Breast epithelium (tissue), 4 donors: ENCODE results near the gene CRELD2. TPM values are rescaled to one million over a fixed set of nuclear protein-coding genes. Genes with fewer than 3 reads are reported as not detected.

ENCODE experiments used
- DNase-seq, 2 donors: peaks; one replicate each; pipeline ENCODE4 v3.0.0-alpha.2; 2019; ENCODE audit warnings: low spot score in 2 of 2
- H3K27ac ChIP-seq, 2 donors: fragments of 200-600 bp; sonication (generic) in 1 of 2; one replicate each; pipeline ENCODE4 v1.5.1; 2016 to 2019; ENCODE audit warnings: mild to moderate bottlenecking in 1 of 2
- H3K27me3 ChIP-seq, 2 donors: fragments of 200-600 bp; sonication (generic) in 1 of 2; one replicate each; pipeline versions ENCODE4 v1.5.1 to v1.6.0; 2017 to 2019; ENCODE audit warnings: control low read depth in 1 of 2, mild to moderate bottlenecking in 1 of 2
- H3K36me3 ChIP-seq: fragments of 200-600 bp; one replicate; pipeline ENCODE4 v1.5.1; 2019
- H3K4me1 ChIP-seq, 2 donors: fragments of 200-600 bp; sonication (generic); one replicate each; pipeline ENCODE4 v1.5.1; 2016 to 2019; ENCODE audit warnings: control low read depth in 1 of 2
- H3K4me3 ChIP-seq, 3 donors: fragments of 200-600 bp; sonication (generic); 1 replicate in 2 of 3; 2 replicates in 1 of 3; pipeline ENCODE4 v1.5.1; 2016 to 2019; ENCODE audit warnings: mild to moderate bottlenecking in 3 of 3, moderate library complexity in 2 of 3
- H3K9me3 ChIP-seq, 2 donors: fragments of 200-600 bp; sonication (generic) in 1 of 2; one replicate each; pipeline ENCODE4 v1.5.1; 2016 to 2019; ENCODE audit warnings: control low read depth in 1 of 2
- POLR2A ChIP-seq: fragments of 450-650 bp; IDR thresholded peaks from one replicate; pipeline ENCODE4 v1.6.1; 2016; ENCODE audit warnings: antibody characterized with exemption, mild to moderate bottlenecking, moderate library complexity
- POLR2AphosphoS5 ChIP-seq, 3 donors: sonication (generic); formaldehyde crosslinking; IDR thresholded peaks; one replicate each; pipeline ENCODE4 v1.6.1; 2017; ENCODE audit warnings: antibody characterized with exemption in 3 of 3
- intact Hi-C: fragments of 100-400 bp; cut with DNase I; formaldehyde crosslinking; loops from one replicate; pipeline ENCODE4 v1.15.1; 2023; ENCODE audit warnings: low total_unique reads
- total RNA-seq, 3 donors: library from RNA; depleted of rRNA; stranded (reverse); fragments of >200 nt; gene quantifications; one replicate each; pipeline ENCODE4 v1.1.0, GENCODE V29; 2016
- TF ChIP-seq, protein P1 (sequence below), 3 donors: fragments of 450-650 bp; IDR thresholded peaks; one replicate each; pipeline ENCODE4 v1.5.1; 2016 to 2017; ENCODE audit warnings: antibody characterized with exemption in 3 of 3, mild to moderate bottlenecking in 3 of 3, moderate library complexity in 3 of 3

The CRELD2 gene
- total RNA-seq, 3 donors from 2014 or later, result 20.6 to 59.3 (median 39.5) TPM

DNA sequence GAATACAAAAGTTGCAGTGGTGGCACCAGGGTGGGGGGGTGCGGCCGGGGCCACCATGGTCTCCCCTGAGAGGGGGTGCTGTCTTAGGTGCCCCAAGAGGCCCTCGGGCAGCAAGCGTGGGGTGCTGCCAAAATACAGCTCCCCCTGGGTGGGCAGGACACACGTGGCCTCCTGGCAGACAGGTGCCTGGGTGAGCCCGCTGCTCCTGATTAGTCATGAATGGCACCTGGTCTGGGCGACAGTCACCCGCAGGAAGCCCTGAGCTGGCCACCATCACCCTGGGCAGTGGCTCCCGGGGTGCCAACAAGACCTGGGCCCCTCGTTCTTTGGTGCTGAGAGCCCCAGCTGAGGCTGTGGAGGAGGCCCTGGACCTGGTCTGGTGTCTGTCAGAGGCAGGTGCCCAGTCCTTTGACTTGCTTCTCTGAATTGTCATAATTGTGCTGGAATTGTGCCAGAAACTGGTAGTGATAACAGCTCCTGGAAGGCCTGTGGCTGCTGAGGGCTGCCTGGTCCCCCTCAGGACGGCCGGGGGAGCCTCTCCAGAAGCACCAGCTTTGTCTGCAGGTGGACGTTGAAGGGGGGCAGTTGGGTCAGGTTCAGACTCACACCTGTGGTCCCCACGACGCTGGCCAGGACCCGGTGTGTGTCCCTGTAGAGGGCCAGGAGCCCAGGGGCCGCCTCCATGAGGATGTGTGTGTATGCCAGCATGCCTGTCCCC lies 15.0 kb upstream of the CRELD2 start:
- Histone ChIP-seq H3K4me3 (no peak overlapping the region), H3K36me3 (peaks cover 8% of the 10 kb centered on the region), H3K4me1 (no peaks in the 10 kb centered on the region), H3K9me3 (no peaks in the 10 kb centered on the region), H3K27me3 (no peaks in the 10 kb centered on the region), H3K27ac (no peak overlapping the region)
- intact Hi-C loops, result no loop called here
- TF ChIP-seq POLR2A (no peak), POLR2AphosphoS5 (IDR thresholded peaks at IDR 0.05) (no peak)
- TF ChIP-seq, protein P1, sequence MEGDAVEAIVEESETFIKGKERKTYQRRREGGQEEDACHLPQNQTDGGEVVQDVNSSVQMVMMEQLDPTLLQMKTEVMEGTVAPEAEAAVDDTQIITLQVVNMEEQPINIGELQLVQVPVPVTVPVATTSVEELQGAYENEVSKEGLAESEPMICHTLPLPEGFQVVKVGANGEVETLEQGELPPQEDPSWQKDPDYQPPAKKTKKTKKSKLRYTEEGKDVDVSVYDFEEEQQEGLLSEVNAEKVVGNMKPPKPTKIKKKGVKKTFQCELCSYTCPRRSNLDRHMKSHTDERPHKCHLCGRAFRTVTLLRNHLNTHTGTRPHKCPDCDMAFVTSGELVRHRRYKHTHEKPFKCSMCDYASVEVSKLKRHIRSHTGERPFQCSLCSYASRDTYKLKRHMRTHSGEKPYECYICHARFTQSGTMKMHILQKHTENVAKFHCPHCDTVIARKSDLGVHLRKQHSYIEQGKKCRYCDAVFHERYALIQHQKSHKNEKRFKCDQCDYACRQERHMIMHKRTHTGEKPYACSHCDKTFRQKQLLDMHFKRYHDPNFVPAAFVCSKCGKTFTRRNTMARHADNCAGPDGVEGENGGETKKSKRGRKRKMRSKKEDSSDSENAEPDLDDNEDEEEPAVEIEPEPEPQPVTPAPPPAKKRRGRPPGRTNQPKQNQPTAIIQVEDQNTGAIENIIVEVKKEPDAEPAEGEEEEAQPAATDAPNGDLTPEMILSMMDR (IDR thresholded peaks at IDR 0.05), result no peak
- no peak for DNase-seq

DNA sequence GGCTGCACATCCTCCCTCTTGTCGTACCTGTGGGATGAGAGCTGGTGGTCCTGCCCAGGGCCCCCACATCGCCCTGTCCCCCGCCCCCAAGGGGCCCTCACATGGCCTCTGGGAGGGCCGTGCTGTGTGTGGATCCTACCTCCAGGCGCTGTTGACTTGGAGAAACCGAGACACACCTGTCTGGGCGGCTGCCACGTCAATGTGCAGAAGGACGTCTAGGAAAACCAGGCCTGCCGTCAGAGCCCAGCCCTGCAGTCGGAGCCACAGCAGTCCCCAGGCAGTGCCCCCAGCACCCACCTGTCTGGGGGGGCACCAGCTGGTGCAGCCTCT lies 14.4 kb upstream of the CRELD2 start:
- intact Hi-C loops, result no loop called here
- DNase-seq, result no peak
- TF ChIP-seq POLR2A (no peak), POLR2AphosphoS5 (IDR thresholded peaks at IDR 0.05) (no peak)
- TF ChIP-seq, protein P1 (IDR thresholded peaks at IDR 0.05), result no peak
- Histone ChIP-seq H3K9me3 (no peaks in the 10 kb centered on the region), H3K27ac (no peak overlapping the region), H3K4me3 (no peak overlapping the region), H3K4me1 (no peaks in the 10 kb centered on the region), H3K27me3 (no peaks in the 10 kb centered on the region), H3K36me3 (peaks cover 8% of the 10 kb centered on the region)

DNA sequence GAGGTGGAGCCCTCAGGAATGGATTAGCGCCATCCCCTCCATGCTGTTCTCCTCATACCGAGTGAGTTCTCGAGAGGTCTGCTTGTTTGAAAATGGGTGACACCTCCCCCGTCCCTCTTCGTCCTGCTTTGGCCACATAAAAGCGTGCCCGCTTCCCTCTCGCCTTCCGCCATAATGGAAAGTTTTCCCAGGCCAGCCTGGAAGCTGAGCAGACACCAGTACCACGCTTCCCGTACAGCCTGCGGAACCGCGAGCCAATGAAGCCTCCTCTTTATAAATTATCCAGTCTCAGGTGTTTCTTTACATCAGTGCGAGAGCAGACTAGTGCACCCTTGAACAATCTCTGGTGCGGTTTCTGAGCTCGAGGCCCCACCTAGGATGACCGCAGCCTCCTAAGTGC lies 13.0 kb upstream of the CRELD2 start:
- no peak for TF ChIP-seq POLR2A
- Histone ChIP-seq H3K4me3 (no peak overlapping the region), H3K9me3 (no peaks in the 10 kb centered on the region), H3K4me1 (no peaks in the 10 kb centered on the region), H3K36me3 (peaks cover 8% of the 10 kb centered on the region), H3K27ac (no peak overlapping the region), H3K27me3 (no peaks in the 10 kb centered on the region)
- no peak for DNase-seq
- intact Hi-C loops, result no loop called here

DNA sequence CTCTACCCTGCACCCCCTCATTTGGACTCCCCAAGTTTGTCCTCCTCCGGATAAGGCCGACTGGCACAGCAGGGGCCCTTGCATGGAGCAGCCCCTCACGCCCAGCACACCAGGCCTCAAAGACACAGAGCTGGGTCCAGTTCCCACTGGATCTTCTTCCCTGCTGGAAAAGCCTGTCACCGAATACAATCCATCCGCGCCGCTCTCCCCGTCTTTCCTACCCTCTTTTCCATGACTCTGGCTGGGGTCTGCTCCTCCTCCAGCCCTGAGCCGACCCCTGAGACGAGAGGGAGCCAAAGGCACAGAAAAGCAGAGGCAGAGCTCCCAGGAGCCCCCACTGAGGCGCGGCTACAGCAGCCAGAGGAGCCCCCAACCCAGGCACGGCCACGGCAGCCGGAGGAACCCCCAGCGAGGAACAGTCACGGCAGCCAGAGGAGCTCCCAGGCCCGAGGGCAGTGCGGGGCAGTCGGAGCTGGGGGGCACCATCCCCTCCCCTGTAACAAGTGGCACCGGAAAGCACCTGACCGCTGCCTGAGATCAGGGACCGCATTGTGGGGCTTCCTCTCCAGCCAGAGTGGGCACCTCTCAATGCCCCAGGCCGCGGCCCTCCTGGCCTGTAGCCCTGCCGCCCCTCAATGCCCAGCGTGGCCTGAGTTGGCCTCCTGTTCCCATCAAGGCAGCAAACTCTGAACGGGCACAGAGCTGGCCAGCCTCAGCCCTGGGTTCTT lies 12.2 kb upstream of the CRELD2 start:
- H3K36me3 ChIP-seq, result peaks cover 8% of the 10 kb centered on the region
- no peaks in the 10 kb centered on the region for H3K9me3 ChIP-seq
- H3K4me1 ChIP-seq, result no peaks in the 10 kb centered on the region
- H3K4me3 ChIP-seq, result no peak overlapping the region
- no peak for DNase-seq
- intact Hi-C loops, result no loop called here
- H3K27ac ChIP-seq, result no peak overlapping the region
- TF ChIP-seq, protein P1 (IDR thresholded peaks at IDR 0.05), result no peak
- TF ChIP-seq POLR2AphosphoS5 (IDR thresholded peaks at IDR 0.05), result no peak
- no peak for TF ChIP-seq POLR2A
- H3K27me3 ChIP-seq, result no peaks in the 10 kb centered on the region

DNA sequence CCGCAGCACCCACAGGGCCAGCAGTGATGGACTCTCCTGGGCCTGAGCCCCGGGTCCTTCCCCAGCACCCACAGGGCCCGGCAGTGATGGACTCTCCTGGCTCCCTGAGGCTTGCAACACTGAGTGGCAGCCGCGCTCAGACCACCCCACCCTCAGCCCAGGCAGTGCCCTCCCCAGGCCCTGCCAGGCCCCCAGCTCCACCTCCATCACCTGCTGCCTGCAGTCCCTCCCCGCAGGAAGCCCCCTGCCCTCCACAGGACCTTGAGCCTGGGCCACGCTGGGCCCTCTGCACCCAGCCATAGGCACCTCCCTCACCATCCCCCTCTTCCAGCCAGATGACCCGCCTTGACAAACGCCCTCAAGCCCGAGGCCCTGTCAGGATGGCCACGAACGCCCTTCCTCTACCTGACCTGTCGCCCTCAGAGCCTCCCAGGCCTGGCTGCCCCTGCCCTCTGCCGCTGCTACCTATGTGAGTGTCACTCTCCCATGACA lies 11.6 kb upstream of the CRELD2 start:
- TF ChIP-seq, protein P1 (IDR thresholded peaks at IDR 0.05), result no peak
- no peak for TF ChIP-seq POLR2AphosphoS5 (IDR thresholded peaks at IDR 0.05)
- TF ChIP-seq POLR2A, result no peak
- Histone ChIP-seq H3K27ac (no peak overlapping the region), H3K9me3 (no peaks in the 10 kb centered on the region), H3K4me1 (no peaks in the 10 kb centered on the region), H3K36me3 (peaks cover 8% of the 10 kb centered on the region), H3K4me3 (no peak overlapping the region), H3K27me3 (no peaks in the 10 kb centered on the region)
- no peak for DNase-seq
- intact Hi-C loops, result no loop called here
